Limb (tissue), 2 donors: ENCODE data around the gene RASSF4.

Experiments
- DNase-seq, 2 donors: peaks; one replicate each; pipeline ENCODE4 v3.0.0-alpha.2; 2016; ENCODE audit errors: extremely low spot score in 2 of 2

RASSF4 gene

GRCh38 chr10:44962870-44963738 is 3.5 kb downstream of the RASSF4 start:
- peak in 1 of 2 donors; percentile 33 for DNase-seq

GRCh38 chr10:44963772-44964633 is 4.4 kb downstream of the RASSF4 start:
- peak; percentile 63 to 78 for DNase-seq

- DNase-seq = no peak
Measured at GRCh38 chr10:44965104-44965503, 5.5 kb downstream of the RASSF4 start.

GRCh38 chr10:44965651-44966097 is 6.1 kb downstream of the RASSF4 start:
- DNase-seq = no peak

- no peak for DNase-seq
Measured at GRCh38 chr10:44966129-44966815, 6.7 kb downstream of the RASSF4 start.

- DNase-seq = peak in 1 of 2 donors; percentile 14
Measured at GRCh38 chr10:44966816-44967509, 7.4 kb downstream of the RASSF4 start.

GRCh38 chr10:44967616-44968015 is 8.0 kb downstream of the RASSF4 start:
- DNase-seq = peak in 1 of 2 donors; percentile 21

- DNase-seq = no peak
Measured at GRCh38 chr10:44968091-44968490, 8.5 kb downstream of the RASSF4 start.

- DNase-seq = no peak
Measured at GRCh38 chr10:44968500-44969400, 9.1 kb downstream of the RASSF4 start.

- DNase-seq = no peak
Measured at GRCh38 chr10:44969854-44970253, 10.3 kb downstream of the RASSF4 start.

- DNase-seq = no peak
Measured at GRCh38 chr10:44970812-44971395, 11.3 kb downstream of the RASSF4 start.

- no peak for DNase-seq
Measured at GRCh38 chr10:44971434-44971833, 11.8 kb downstream of the RASSF4 start.

GRCh38 chr10:44971935-44972757 is 12.5 kb downstream of the RASSF4 start:
- no peak for DNase-seq

GRCh38 chr10:44972874-44973306 is 13.3 kb downstream of the RASSF4 start:
- no peak for DNase-seq

- DNase-seq = no peak
Measured at GRCh38 chr10:44973323-44974081, 13.9 kb downstream of the RASSF4 start.

- no peak for DNase-seq
Measured at GRCh38 chr10:44974082-44974627, 14.6 kb downstream of the RASSF4 start.

GRCh38 chr10:44974628-44975430 is 15.2 kb downstream of the RASSF4 start:
- DNase-seq = peak; percentile 67 to 86
